ENCODE data around the gene DDTL. TPM values are rescaled to one million over a fixed set of nuclear protein-coding genes. Genes with fewer than 3 reads are reported as not detected.

Gene DDTL
- total RNA-seq, 1 experiment from 2014 or later: 5.8 TPM

GRCh38 chr22:24009227-24010017 is 42.7 kb downstream of the DDTL start (continued):
- TF ChIP-seq FOXK1 (CRISPR knock-in tag; IDR thresholded peaks at IDR 0.05) (no peak), NFYB (CRISPR knock-in tag; conservative IDR thresholded peaks at IDR 0.05; ENCODE audit: low read depth) (no peak)

GRCh38 chr22:24010018-24010391 is 43.3 kb downstream of the DDTL start:
- H3K36me3 Mint-ChIP-seq: no peaks in the 10 kb centered on the region
- H3K4me3 Mint-ChIP-seq: peak overlapping the region; percentile 24
- ChIA-PET CTCF (interaction anchor here (0.5 to 1.7 kb wide), 3 partner anchors 146 to 239 kb away, joined by 3 to 15 read pairs (median 3); no protein-coding TSS in a partner anchor), POLR2A (no interaction called here)
- no peak for ATAC-seq
- no peak overlapping the region for H3K27ac Mint-ChIP-seq
- TF ChIP-seq ZNF138 (CRISPR knock-in tag; conservative IDR thresholded peaks at IDR 0.05) (no peak), TEAD4 (CRISPR knock-in tag; IDR thresholded peaks at IDR 0.05) (no peak), ATF2 (CRISPR knock-in tag; IDR thresholded peaks at IDR 0.05; ENCODE audit: borderline replicate concordance, low read depth) (no peak), SP1 (CRISPR knock-in tag; conservative IDR thresholded peaks at IDR 0.05) (no peak), ZNF671 (CRISPR knock-in tag; IDR thresholded peaks at IDR 0.05) (no peak), FOXJ3 (CRISPR knock-in tag; IDR thresholded peaks at IDR 0.05; ENCODE audit: borderline replicate concordance) (no peak), ATF1 (CRISPR knock-in tag; IDR thresholded peaks at IDR 0.05) (no peak), FOXK1 (CRISPR knock-in tag; IDR thresholded peaks at IDR 0.05) (no peak), JUN (CRISPR knock-in tag; IDR thresholded peaks at IDR 0.05) (no peak), GRHL2 (CRISPR knock-in tag; IDR thresholded peaks at IDR 0.05; ENCODE audit: insufficient replicate concordance, severe bottlenecking) (no peak), ZNF317 (CRISPR knock-in tag; IDR thresholded peaks at IDR 0.05; ENCODE audit: borderline replicate concordance, low read depth) (no peak), CDX4 (CRISPR knock-in tag; IDR thresholded peaks at IDR 0.05; ENCODE audit: borderline replicate concordance) (no peak), TCF7 (CRISPR knock-in tag; IDR thresholded peaks at IDR 0.05; ENCODE audit: low read depth) (no peak), ESRRA (CRISPR knock-in tag; IDR thresholded peaks at IDR 0.05; ENCODE audit: borderline replicate concordance) (no peak), AFF4 (CRISPR knock-in tag; IDR thresholded peaks at IDR 0.05; ENCODE audit: borderline replicate concordance) (no peak), NR3C1 (CRISPR knock-in tag; conservative IDR thresholded peaks at IDR 0.05; ENCODE audit: low read depth) (no peak), ZNF281 (CRISPR knock-in tag; IDR thresholded peaks at IDR 0.05) (no peak), ZNF416 (CRISPR knock-in tag; IDR thresholded peaks at IDR 0.05) (no peak), TP53 (CRISPR knock-in tag; IDR thresholded peaks at IDR 0.05) (no peak)
- H3K4me1 Mint-ChIP-seq: peaks cover 4% of the 10 kb centered on the region
- H3K27me3 Mint-ChIP-seq (ENCODE audit: low read depth): peaks cover 18% of the 10 kb centered on the region
- H3K9me3 Mint-ChIP-seq: peaks cover 5% of the 10 kb centered on the region
- DNase-seq (ENCODE audit: low spot score): no peak
